Measurements from ENCODE around the gene DRICH1. TPM values are rescaled to one million over a fixed set of nuclear protein-coding genes. Genes with fewer than 3 reads are reported as not detected.

The DRICH1 gene
- total and polyA plus RNA-seq, 2 of the 13 experiments (the other 11 are each of a cell fraction or from before 2014, with no cell fraction given): 0.22 to 0.66 TPM

- TF ChIP-seq ZNF772 (CRISPR knock-in tag; IDR thresholded peaks at IDR 0.05): 0 out of 2 replicates have a peak, but pooled peaks have one; percentile 8
- TF ChIP-seq ZNF784 (CRISPR knock-in tag; IDR thresholded peaks at IDR 0.05; ENCODE audit: borderline replicate concordance): peak; percentile 34; the same call in 1 of the 2 replicates
- TF ChIP-seq ARHGAP35 (CRISPR knock-in tag; IDR thresholded peaks at IDR 0.05; ENCODE audit: borderline replicate concordance): 0 out of 2 replicates have a peak, but pooled peaks have one; percentile 9
- 0 out of 2 replicates have a peak, but pooled peaks have one; percentile 55 for TF ChIP-seq TGIF2 (CRISPR knock-in tag; IDR thresholded peaks at IDR 0.05)
- 0 out of 2 replicates have a peak, but pooled peaks have one; percentile 15 for TF ChIP-seq KLF12 (CRISPR knock-in tag; IDR thresholded peaks at IDR 0.05; ENCODE audit: borderline replicate concordance)
Observed at GRCh38 chr22:23674886-23675501, 42.9 kb upstream of the DRICH1 start (continued).

GRCh38 chr22:23673826-23674690, 41.9 kb upstream of the DRICH1 start:
- ChIA-PET CTCF (ENCODE audit: low intra/inter-chr PET ratio, low total read pairs) (no interaction called here), POLR2A (interaction anchor here (2.4 kb wide), 1 partner anchor 11 kb away, joined by 9 read pairs; no protein-coding TSS in a partner anchor)
- TF ChIP-seq, protein P1, sequence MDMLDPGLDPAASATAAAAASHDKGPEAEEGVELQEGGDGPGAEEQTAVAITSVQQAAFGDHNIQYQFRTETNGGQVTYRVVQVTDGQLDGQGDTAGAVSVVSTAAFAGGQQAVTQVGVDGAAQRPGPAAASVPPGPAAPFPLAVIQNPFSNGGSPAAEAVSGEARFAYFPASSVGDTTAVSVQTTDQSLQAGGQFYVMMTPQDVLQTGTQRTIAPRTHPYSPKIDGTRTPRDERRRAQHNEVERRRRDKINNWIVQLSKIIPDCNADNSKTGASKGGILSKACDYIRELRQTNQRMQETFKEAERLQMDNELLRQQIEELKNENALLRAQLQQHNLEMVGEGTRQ (IDR thresholded peaks at IDR 0.05; ENCODE audit: low read depth, low read length): no peak
- TF ChIP-seq, protein P1 (CRISPR knock-in tag; IDR thresholded peaks at IDR 0.05; ENCODE audit: borderline replicate concordance): no peak
- TF ChIP-seq ZMYM3 (CRISPR knock-in tag; IDR thresholded peaks at IDR 0.05) (peak; percentile 68; the same call in 1 of the 2 replicates), ZNF768 (CRISPR knock-in tag; IDR thresholded peaks at IDR 0.05) (peak; percentile 96), POLR2AphosphoS5 (IDR thresholded peaks at IDR 0.05; ENCODE audit: low read depth, low read length) (no peak), MLLT10 (CRISPR knock-in tag; IDR thresholded peaks at IDR 0.05) (no peak), ZNF629 (CRISPR knock-in tag; conservative IDR thresholded peaks at IDR 0.05) (peak; percentile 81)
- TF ChIP-seq, protein P2, sequence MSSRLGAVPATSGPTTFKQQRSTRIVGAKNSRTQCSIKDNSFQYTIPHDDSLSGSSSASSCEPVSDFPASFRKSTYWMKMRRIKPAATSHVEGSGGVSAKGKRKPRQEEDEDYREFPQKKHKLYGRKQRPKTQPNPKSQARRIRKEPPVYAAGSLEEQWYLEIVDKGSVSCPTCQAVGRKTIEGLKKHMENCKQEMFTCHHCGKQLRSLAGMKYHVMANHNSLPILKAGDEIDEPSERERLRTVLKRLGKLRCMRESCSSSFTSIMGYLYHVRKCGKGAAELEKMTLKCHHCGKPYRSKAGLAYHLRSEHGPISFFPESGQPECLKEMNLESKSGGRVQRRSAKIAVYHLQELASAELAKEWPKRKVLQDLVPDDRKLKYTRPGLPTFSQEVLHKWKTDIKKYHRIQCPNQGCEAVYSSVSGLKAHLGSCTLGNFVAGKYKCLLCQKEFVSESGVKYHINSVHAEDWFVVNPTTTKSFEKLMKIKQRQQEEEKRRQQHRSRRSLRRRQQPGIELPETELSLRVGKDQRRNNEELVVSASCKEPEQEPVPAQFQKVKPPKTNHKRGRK (CRISPR knock-in tag; IDR thresholded peaks at IDR 0.05): no peak
- TF ChIP-seq, protein P3, sequence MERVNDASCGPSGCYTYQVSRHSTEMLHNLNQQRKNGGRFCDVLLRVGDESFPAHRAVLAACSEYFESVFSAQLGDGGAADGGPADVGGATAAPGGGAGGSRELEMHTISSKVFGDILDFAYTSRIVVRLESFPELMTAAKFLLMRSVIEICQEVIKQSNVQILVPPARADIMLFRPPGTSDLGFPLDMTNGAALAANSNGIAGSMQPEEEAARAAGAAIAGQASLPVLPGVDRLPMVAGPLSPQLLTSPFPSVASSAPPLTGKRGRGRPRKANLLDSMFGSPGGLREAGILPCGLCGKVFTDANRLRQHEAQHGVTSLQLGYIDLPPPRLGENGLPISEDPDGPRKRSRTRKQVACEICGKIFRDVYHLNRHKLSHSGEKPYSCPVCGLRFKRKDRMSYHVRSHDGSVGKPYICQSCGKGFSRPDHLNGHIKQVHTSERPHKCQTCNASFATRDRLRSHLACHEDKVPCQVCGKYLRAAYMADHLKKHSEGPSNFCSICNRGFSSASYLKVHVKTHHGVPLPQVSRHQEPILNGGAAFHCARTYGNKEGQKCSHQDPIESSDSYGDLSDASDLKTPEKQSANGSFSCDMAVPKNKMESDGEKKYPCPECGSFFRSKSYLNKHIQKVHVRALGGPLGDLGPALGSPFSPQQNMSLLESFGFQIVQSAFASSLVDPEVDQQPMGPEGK (CRISPR knock-in tag; IDR thresholded peaks at IDR 0.05): peak; percentile 33; the same call in 1 of the 2 replicates

More at GRCh38 chr22:23673826-23674690, 41.9 kb upstream of the DRICH1 start:
- Histone ChIP-seq H3K79me2 (ENCODE audit: insufficient read depth, low read length) (no peaks in the 10 kb centered on the region), H3K36me3 (replicated peaks in 1 of 2; ENCODE audit: control insufficient read depth in 1 of 2, insufficient read depth in 2 of 2, low read length in 2 of 2) (no peaks in the 10 kb centered on the region; a peak in 1 of 5 replicates), H2AFZ (ENCODE audit: low read length) (no peak overlapping the region), H3K9me3 (ENCODE audit: low read length) (no peaks in the 10 kb centered on the region), H3K4me2 (ENCODE audit: low read depth, low read length) (peak overlapping the region; percentile 81), H3K27me3 (ENCODE audit: control insufficient read depth in 1 of 2, insufficient read depth in 2 of 2, low read length in 2 of 2) (no peaks in the 10 kb centered on the region), H4K20me1 (ENCODE audit: insufficient read depth, low read length) (no peaks in the 10 kb centered on the region), H3K4me1 (ENCODE audit: insufficient read depth, low read length) (peaks cover 64% of the 10 kb centered on the region), H3K4me3 (replicated peaks in 1 of 3; ENCODE audit: insufficient read depth in 1 of 3, low read depth in 2 of 3, low read length in 3 of 3) (peak overlapping the region in 1 of 3 experiments; percentile 33; a peak in 1 of 6 replicates), H3K9ac (ENCODE audit: insufficient read depth, low read depth, low read length) (no peak overlapping the region), H3K27ac (ENCODE audit: extremely low read length, insufficient read depth, low read length) (peak overlapping the region; percentile 38)
- DNase-seq (ENCODE audit: low spot score) (no peak), ATAC-seq (no peak; the same call in 2 of the 3 replicates), FAIRE-seq (no peak)
- 94% methylated on average over 14 of the region's 26 CpGs for WGBS (ENCODE audit: low lambda C conversion rate)
- intact Hi-C loops (cut with micrococcal nuclease; ENCODE audit: unreplicated experiment): no loop called here
- in situ Hi-C loops (cut with HindIII; ENCODE audit: extremely low pct_ligation_motif_present, low pct_unique_long_range_greater_than_20kb): no loop called here
- BruUV-seq (replicated peaks): no TSS peak
